GM19099 (cell line): ENCODE results near the gene RASGEF1C.

Source experiments
- POLR2A ChIP-seq: IDR thresholded peaks from 3 replicates; pipeline ENCODE4 v1.6.1; 2011; ENCODE audit warnings: low read depth; ENCODE audit not compliant: insufficient read length; ENCODE audit errors: extremely low read depth

The RASGEF1C gene

GRCh38 chr5:180209137-180209581, at the start of gene RASGEF1C:
Gene RASGEF1C (minus strand): TSS chr5:180209211. CDS start chr5:180138052, 71,159 bp downstream.
- TF ChIP-seq POLR2A: no peak

- no peak for TF ChIP-seq POLR2A
These were observed 44.2 kb upstream of the RASGEF1C start for GRCh38 chr5:180253036-180253824.

DNA sequence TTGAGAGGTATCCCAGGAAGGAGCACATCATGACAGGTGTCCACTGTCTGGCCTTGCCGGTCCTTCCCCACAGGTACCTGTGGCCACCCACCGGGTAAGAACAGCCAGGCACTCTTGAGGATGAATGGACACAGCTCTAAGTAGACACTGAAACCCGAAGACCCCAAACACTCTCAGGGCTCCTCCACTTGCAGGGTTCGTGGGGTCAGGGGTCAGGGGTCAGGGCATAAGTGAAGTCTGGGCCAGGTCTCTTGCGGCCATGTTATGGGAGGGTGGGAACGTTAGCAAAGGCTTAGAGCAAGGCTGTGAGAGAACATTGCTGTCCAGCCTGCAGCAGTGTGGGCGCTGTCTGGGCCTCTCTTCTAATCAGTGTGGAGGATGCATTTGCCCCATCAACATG, 42.9 kb upstream of the RASGEF1C start:
- no peak for TF ChIP-seq POLR2A

- no peak for TF ChIP-seq POLR2A
These were observed 42.1 kb upstream of the RASGEF1C start for GRCh38 chr5:180251141-180251540.

DNA sequence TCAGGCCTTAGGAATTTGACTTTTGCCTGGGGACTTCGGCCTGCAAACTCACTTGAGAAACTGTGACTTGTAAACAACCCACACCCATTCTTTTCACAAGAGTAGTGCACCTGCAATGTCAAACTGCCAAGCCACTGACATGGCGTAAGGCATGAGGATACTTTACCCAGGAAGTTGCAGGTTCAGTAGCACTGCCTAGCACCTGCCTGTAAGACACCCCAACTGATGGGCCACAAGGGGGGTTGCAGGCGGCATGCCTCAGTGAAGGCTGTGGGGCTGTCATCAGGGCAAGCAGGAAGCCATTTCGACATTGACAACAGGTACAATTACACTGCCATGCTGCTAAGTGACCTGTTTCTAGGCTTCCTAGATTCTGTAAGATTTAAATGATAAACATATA, 41.3 kb upstream of the RASGEF1C start:
- TF ChIP-seq POLR2A: no peak

DNA sequence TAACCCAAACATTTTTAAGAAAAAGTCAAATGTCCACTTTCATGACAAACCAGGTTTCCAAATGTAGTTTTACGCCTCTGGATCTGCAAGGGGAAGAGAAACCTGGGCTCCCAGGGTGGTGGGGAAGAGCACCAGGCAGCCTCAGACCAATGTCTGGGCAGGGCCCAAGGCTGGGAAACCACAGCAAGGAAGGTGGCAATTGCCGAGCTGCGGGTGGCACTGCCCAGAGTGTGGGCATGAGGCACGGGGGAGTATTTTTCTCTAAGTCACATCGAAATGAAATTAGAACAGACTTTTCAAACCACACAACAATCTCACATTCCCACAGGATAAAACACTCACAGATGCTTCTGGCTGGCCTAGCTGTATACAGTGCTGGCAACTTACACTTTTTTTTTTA, 32.6 kb upstream of the RASGEF1C start:
- no peak for TF ChIP-seq POLR2A

DNA sequence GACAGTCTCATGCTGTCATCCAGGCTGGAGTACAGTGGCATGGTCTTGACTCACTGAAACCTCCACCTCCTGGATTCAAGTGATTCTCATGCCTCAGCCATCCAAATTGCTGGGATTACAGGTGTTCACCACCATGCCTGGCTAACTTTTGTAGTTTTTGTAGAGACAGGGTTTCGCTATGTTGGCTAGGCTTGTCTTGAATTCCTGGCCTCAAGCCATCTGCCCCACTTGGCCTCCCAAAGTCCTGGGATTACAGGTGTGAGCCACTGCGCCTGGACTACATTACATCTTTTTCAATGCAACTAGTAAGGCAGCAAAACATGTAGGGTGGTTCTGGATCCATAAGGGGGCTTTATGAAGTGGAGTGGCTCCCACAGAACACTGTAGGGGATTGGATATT, 29.6 kb upstream of the RASGEF1C start:
- no peak for TF ChIP-seq POLR2A

- no peak for TF ChIP-seq POLR2A
These were observed 26.8 kb upstream of the RASGEF1C start for GRCh38 chr5:180235846-180236245.

DNA sequence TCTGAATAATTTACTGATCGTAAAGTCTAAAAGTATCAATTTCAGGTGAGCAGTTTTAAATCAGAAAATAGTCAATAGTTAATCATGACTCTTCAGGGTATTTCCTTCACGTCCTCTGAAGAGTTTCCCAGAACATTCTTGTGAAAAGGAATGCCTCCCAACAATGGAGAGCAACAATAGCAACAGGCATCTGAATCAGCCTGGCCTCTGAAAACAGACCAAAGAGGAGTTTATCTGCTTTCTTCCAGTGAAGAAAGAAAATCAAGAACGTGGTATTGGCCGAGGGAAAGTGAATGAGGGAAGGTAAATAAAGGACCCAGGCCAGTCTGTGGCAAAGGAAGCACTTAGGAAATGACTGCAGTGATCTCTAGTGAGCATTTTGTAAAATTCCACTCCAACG, 26.1 kb upstream of the RASGEF1C start:
- TF ChIP-seq POLR2A: no peak

- TF ChIP-seq POLR2A: no peak
These were observed 25.3 kb upstream of the RASGEF1C start for GRCh38 chr5:180234271-180234670.

GRCh38 chr5:180233729-180234128, 24.7 kb upstream of the RASGEF1C start:
- TF ChIP-seq POLR2A: no peak

DNA sequence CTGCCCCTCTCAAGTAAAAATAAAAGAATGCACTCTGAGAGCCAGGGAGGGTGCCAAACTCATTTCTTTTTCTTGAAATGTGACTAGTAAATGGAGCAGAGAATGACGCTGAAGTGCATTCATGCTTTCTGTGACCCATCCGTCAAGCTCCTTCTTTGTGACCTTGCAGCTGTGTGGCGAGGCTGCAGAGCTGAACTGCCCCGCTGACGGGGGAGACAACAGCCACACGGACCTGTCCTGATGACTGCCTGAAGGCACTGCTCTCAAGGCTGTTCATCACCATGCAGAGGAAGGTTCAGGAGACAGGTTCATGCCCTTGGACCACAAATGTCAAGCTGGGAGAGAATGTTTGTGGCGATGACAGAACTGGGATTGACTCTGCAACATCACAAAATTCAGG, 21.0 kb upstream of the RASGEF1C start:
- no peak for TF ChIP-seq POLR2A

DNA sequence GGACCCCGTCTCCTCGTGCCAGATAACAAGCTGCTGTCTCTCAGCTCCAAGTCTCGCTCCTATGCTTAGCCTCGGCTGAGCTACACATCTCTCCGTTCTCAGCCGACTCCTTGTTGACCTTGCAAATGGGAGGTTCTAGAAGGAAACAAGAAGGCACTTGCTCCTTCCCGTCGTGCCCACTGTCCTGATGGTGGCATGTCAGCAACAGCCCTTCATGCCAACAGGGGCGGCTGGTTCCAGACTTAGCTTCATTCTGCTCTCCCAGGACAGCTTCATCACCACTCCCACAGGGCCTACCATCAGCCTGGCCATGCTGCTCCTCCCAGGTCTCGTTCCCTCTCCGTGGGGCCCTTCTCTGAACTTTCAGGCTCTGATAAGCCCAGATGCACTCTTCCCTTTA, 13.0 kb upstream of the RASGEF1C start:
- no peak for TF ChIP-seq POLR2A

DNA sequence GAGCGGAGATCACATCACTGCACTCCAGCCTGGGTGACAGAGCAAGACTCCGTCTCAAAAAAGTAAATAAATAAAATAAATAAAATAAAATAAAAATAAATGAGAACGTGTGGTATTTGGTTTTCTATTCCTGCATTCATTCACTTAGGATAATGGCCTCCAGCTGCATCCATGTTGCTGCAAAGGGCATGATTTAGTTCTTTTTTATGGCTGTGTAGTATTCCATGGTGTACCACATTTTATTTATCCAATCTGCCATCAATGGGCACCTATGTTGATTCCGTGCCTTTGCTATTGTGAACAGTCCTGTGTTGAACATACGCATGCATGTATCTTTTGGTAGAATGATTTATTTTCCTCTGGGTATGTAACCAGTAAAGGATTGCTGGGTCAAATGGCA, 8.8 kb upstream of the RASGEF1C start:
- TF ChIP-seq POLR2A: no peak

- TF ChIP-seq POLR2A: no peak
These were observed 7.7 kb upstream of the RASGEF1C start for GRCh38 chr5:180216646-180217171.

GRCh38 chr5:180215783-180216630, 7.0 kb upstream of the RASGEF1C start:
- no peak for TF ChIP-seq POLR2A
